Measurements from ENCODE around the gene SLCO2A1.

- TF ChIP-seq EP300 (IDR thresholded peaks at IDR 0.05; ENCODE audit: low read depth) (no peak), CTCF (IDR thresholded peaks at IDR 0.05) (no peak), POLR2A (IDR thresholded peaks at IDR 0.05) (no peak)
Observed at GRCh38 chr3:133956353-133956752, 73.4 kb downstream of the SLCO2A1 start.
